ENCODE results near the gene CD3G.
A peak's percentile ranks its signal among the peaks of the same experiment; 100 is the strongest.

The CD3G gene

GRCh38 chr11:118328745-118329144 is 15.4 kb upstream of the CD3G start:
- DNase-seq, result no peak

- no peak for DNase-seq
Observed at GRCh38 chr11:118334745-118335144, 9.4 kb upstream of the CD3G start.

- peak; percentile 88 for DNase-seq
Observed at GRCh38 chr11:118338637-118339061, 5.5 kb upstream of the CD3G start.

- DNase-seq, result no peak
Observed at GRCh38 chr11:118339281-118339961, 4.7 kb upstream of the CD3G start.

- no peak for DNase-seq
Observed at GRCh38 chr11:118340449-118340848, 3.7 kb upstream of the CD3G start.

- DNase-seq, result no peak
Observed at GRCh38 chr11:118341261-118341660, 2.9 kb upstream of the CD3G start.

GRCh38 chr11:118341815-118342489 is 2.2 kb upstream of the CD3G start:
- DNase-seq, result no peak

- DNase-seq, result peak; percentile 64
Observed at GRCh38 chr11:118342503-118343161, 1.5 kb upstream of the CD3G start, which contains the start of gene CD3D. Gene CD3D, minus strand, starts transcription at chr11:118342705. Its CDS starts 98 bp downstream, at chr11:118342607.

GRCh38 chr11:118343248-118343647 is 896 bp upstream of the CD3G start:
- no peak for DNase-seq

- no peak for DNase-seq
Observed at GRCh38 chr11:118349475-118349874, 5.3 kb downstream of the CD3G start.

GRCh38 chr11:118353084-118353710 is 9.1 kb downstream of the CD3G start:
- no peak for DNase-seq

- no peak for DNase-seq
Observed at GRCh38 chr11:118358071-118358470, 13.9 kb downstream of the CD3G start.

GRCh38 chr11:118359295-118359958 is 15.3 kb downstream of the CD3G start, which contains the start of gene UBE4A:
Gene UBE4A, plus strand, starts transcription at chr11:118359600. Its CDS starts 5,481 bp downstream, at chr11:118365081.
- peak; percentile 97 for DNase-seq

GRCh38 chr11:118364956-118365615 is 20.9 kb downstream of the CD3G start:
- no peak for DNase-seq

GRCh38 chr11:118366287-118366686 is 22.1 kb downstream of the CD3G start:
- no peak for DNase-seq

- DNase-seq, result no peak
Observed at GRCh38 chr11:118370774-118371173, 26.6 kb downstream of the CD3G start.

- DNase-seq, result no peak
Observed at GRCh38 chr11:118373263-118373662, 29.1 kb downstream of the CD3G start.

GRCh38 chr11:118373871-118374270 is 29.7 kb downstream of the CD3G start:
- DNase-seq, result no peak

- DNase-seq, result no peak
Observed at GRCh38 chr11:118374729-118375128, 30.6 kb downstream of the CD3G start.

- DNase-seq, result no peak
Observed at GRCh38 chr11:118375978-118376377, 31.8 kb downstream of the CD3G start.

- no peak for DNase-seq
Observed at GRCh38 chr11:118379497-118379896, 35.4 kb downstream of the CD3G start.

GRCh38 chr11:118380571-118380970 is 36.4 kb downstream of the CD3G start:
- DNase-seq, result no peak
